ENCODE data around the gene HBP1.
"Not testable (repeated sequence)": the region's sequence is repeated elsewhere in the genome, so short reads cannot be mapped to it uniquely, and the experiment has no call there.

Gene HBP1

GRCh38 chr7:107232568-107233090 is 63.8 kb downstream of the HBP1 start:
- peak; percentile 20 for DNase-seq

GRCh38 chr7:107233174-107233573 is 64.4 kb downstream of the HBP1 start:
- no peak for DNase-seq

- no peak for DNase-seq
These were observed 65.2 kb downstream of the HBP1 start for GRCh38 chr7:107233981-107234380.

GRCh38 chr7:107234436-107234835 is 65.6 kb downstream of the HBP1 start:
- DNase-seq, result no peak

GRCh38 chr7:107236862-107237261 is 68.1 kb downstream of the HBP1 start:
- no peak for DNase-seq

DNA sequence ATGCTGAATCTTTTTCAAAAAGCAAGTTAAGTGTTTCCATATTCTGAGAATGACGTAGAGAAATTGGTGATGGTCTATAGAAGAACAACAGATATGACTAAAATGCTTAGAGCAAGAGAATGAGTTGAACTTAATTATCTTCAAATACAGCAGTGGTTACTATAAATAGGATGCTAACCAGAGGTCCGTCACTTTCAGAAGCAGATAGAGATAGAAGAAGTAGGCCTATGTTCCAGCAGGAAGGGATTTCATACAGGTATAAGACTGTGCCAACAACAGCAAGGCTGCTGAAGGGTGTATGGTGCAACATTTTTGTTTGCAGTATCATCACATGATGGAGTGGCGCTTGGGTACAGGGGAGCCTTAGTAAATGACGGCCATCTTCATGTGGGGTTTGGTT is 68.6 kb downstream of the HBP1 start:
- no peak for DNase-seq

DNA sequence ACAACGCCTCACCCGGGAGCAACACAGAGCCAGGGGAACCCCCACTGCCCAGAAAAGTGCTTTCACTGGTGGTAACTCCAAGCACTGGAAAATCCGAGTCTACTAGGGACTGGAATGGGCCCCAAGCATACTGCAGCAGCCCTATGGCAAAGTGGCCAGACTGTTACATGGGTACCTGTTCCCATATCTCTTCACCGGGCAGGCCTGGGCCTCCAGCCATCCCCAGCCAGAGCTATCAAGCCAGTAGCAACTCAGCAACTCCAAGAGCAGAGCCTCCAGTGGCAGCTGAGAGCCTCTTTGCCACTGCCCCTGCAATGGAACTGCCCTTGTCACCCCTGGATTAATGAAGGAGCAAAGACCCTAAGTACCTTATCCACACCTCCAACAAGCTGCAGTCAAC is 73.5 kb downstream of the HBP1 start:
- no peak for DNase-seq

GRCh38 chr7:107244613-107245012 is 75.8 kb downstream of the HBP1 start:
- no peak for DNase-seq

DNA sequence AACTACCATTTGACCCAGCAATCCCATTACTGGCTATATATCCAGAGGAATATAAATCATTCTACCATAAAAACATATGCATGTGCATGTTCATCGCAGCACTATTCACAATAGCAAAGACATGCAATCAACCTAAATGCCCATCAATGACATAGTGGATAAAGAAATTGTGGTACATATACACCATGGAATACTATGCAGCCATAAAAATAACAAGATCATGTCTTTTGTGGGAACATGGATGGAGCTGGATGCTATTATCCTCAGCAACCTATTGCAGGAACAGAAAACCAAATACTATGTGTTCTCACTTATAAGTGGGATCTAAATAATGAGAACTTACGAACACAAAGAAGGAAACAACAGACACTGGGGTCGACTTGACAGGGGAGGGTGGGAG is 78.0 kb downstream of the HBP1 start:
- not testable (repeated sequence) for DNase-seq

GRCh38 chr7:107248551-107249316 is 79.9 kb downstream of the HBP1 start:
- DNase-seq, result no peak

GRCh38 chr7:107251963-107252362 is 83.2 kb downstream of the HBP1 start:
- DNase-seq, result no peak

Measured in MV-4-11 (cell line).